H4 (cell line): ENCODE results near the gene FRAS1. TPM values are rescaled to one million over a fixed set of nuclear protein-coding genes. Genes with fewer than 3 reads are reported as not detected.
"Not testable (repeated sequence)": the region's sequence is repeated elsewhere in the genome, so short reads cannot be mapped to it uniquely, and the experiment has no call there.

Source experiments
- DNase-seq: peaks from one replicate; pipeline ENCODE4 v3.0.0-alpha.2; 2015; ENCODE audit warnings: low spot score
- total RNA-seq: library from RNA; depleted of rRNA; stranded (reverse); fragments of >200 nt; shearing (Covaris generic); gene quantifications from 2 replicates; pipeline ENCODE4 v1.2.3, GENCODE V29; 2014

Gene FRAS1
- total RNA-seq, 1 experiment from 2014 or later: 0.43 TPM

DNA sequence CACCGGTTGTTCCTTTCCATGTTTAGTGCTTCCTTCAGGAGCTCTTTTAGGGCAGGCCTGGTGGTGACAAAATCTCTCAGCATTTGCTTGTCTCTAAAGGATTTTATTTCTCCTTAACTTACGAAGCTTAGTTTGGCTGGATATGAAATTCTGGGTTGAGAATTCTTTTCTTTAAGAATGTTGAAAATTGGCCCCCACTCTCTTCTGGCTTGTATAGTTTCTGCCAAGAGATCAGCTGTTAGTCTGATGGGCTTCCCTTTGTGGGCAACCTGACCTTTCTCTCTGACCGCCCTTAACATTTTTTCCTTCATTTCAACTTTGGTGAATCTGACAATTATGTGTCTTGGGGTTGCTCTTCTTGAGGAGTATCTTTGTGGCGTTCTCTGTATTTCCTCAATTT, 218.3 kb downstream of the FRAS1 start:
- not testable (repeated sequence) for DNase-seq

DNA sequence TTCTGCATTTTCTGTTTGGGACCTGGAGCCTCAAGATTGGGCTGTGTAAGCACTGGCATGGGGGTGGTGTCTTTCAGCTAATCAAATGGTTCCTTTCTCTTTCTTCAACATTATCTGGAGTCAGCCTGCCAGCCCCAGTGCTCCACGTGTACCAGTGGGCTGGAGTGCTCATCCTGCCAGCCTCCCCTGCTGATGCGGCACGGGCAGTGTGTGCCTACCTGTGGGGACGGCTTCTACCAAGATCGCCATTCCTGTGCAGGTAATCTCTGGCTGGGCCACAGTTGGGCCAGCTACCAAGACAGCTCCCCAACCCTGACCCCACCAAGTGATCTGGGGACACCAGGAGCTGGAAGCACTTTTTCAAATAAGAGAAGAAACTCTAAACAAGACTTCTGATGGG, 229.2 kb downstream of the FRAS1 start:
- no peak for DNase-seq

- no peak for DNase-seq
Observed at GRCh38 chr4:78288327-78288726, 231.2 kb downstream of the FRAS1 start.

DNA sequence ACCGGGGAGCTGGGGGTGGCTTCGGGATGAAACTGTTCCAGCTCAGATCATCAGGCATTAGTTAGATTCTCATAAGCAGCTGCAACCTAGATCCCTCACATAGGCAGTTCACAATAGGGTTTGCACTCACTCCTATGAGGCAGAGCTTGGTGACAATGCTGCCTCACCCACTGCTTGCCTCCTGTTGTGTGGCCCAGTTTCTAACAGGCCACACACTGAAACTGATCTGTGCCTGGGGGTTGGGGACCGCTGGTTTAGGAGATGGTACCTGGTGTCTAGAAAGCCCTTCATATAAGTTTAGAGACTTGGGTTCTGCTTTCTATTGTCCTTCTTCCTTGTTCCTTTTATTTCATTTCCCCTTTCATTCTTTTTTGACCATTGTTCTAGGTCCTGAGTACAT, 234.2 kb downstream of the FRAS1 start:
- DNase-seq: no peak

DNA sequence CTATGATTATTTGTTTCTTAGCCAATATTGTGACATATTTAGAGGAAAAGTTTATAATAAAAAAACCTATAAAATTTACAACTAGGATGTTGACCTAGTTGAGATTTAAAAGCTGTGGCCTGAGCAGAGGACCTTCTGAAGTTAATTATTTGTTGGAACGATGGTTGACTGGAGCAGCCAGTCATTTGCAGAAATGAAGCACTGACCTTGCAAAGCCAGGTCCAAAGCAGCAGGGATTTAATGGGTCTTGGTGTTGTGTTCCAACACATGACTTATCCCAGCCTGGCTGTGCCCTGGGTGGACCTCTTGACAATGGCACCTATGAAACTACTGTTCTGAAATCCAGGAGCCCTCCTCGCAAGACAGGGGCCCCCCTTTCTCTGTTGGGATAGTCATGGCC, 235.2 kb downstream of the FRAS1 start:
- DNase-seq: no peak

GRCh38 chr4:78292856-78293255, 235.7 kb downstream of the FRAS1 start:
- DNase-seq: no peak

- DNase-seq: peak; percentile 31
Observed at GRCh38 chr4:78293348-78293747, 236.2 kb downstream of the FRAS1 start.

DNA sequence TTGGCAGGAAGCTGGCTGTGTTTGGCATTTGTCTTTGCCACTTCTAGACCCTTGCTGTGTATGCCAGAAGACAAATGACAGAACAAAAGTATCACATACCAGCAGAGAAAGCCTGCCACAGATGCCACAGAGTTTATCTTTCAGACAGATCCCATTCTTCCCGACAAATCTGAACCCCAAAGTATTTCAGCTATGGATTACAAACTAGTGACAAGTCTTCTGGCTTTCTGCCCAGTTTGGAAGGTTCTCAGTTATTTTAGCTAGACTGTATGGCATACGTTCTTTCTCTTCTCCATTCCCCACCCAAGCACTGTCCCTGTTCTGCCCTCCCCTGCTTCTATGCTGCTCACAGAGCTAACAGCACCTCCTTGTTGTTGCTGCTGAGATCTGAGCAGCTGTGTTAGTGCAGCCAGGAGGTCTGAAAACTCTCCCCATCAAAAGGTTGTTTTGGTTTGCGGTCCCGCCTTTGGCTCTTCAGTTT, 236.7 kb downstream of the FRAS1 start:
- peak; percentile 76 for DNase-seq

- DNase-seq: no peak
Observed at GRCh38 chr4:78296261-78296660, 239.1 kb downstream of the FRAS1 start.

GRCh38 chr4:78297116-78297800, 240.1 kb downstream of the FRAS1 start:
- DNase-seq: no peak

- no peak for DNase-seq
Observed at GRCh38 chr4:78298618-78299017, 241.5 kb downstream of the FRAS1 start.

GRCh38 chr4:78299565-78299972, 242.4 kb downstream of the FRAS1 start:
- DNase-seq: no peak

DNA sequence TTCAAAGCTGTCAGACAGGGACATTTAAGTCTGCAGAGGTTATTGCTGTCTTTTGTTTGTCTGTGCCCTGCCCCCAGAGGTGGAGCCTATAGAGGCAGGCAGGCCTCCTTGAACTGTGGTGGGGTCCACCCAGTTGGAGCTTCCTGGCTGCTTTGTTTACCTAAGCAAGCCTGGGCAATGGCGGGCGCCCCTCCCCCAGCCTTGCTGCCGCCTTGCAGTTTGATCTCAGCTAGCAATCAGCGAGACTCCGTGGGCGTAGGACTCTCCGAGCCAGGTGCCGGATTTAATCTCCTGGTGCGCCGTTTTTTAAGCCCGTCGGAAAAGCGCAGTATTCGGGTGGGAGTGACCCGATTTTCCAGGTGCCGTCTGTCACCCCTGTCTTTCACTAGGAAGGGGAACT, 250.1 kb downstream of the FRAS1 start:
- DNase-seq: not testable (repeated sequence)

DNA sequence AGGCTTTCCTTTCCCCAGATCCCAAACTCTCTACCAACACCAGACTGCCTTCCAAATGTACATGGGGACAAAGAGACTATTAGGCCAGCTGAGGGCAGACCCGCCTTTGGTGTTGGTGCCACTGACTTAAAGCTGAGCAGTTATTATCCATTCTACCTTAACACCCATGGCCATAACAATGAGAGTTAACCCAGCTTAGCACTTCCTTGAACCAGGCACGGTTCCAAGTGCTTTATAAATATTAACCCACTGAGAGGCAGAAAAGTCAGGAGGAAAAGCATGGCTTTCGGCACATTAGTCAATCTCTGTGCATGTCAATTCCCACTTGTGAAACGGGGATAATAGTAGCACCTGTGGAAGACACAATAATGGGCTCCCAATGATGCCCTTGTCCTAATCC, 251.4 kb downstream of the FRAS1 start:
- no peak for DNase-seq

DNA sequence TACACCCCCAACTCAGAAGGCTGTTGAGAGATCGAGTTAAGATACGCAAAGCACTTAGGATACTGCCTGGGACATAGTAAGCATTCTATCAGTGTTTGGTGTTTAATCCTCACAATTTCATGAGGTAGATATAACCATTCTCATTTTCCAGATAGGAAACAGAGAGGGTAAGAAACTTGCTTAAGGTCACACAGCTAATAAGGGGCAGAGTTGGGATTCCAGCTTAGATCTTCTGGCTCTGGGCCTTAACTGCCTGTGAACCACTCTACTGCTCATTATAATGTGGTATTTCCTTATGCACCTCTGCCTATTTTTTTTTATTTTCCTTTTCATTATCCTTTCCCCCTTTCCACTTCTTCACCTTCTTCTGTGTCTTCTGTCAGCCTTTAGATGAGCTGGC, 252.2 kb downstream of the FRAS1 start:
- no peak for DNase-seq

- DNase-seq: no peak
Observed at GRCh38 chr4:78310007-78310739, 253.1 kb downstream of the FRAS1 start.

GRCh38 chr4:78310740-78311115, 253.6 kb downstream of the FRAS1 start:
- DNase-seq: no peak

- no peak for DNase-seq
Observed at GRCh38 chr4:78311306-78311705, 254.2 kb downstream of the FRAS1 start.

DNA sequence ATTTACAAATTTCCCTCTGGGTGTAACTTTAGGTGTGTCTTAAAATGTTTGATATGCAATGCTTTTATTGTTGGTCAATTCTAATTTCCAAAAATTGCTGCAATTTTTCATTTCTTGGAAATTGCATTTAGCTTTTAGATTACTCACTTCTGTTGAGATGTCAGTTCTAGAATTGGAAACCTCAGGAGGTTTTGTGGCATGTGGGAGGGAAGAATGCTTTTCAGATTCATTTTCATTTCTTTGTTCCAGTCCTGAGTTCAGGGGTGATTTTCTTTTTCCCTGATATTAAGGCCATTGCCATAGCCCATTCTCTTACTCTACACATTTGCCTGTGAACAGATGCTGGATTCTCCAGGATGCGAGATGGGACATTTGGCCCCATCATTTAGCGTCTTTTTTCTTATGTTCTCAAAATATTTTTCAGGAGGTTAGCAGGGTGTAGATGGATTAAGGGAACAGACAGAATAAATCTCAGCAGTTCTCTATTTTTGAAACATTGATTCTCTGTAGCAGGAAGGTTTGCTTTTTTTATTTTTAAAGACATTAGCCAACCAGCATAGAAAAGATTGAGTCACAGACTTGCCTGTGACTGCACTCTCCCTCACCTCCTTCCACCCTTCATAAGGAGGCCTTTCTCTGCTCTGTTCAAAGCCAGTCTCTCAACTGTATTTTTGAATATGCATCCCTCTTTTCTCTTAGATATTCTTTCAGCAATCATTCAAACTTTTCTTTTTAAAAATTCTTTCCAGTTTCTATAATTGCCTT, 256.0 kb downstream of the FRAS1 start:
- DNase-seq: no peak

- DNase-seq: no peak
Observed at GRCh38 chr4:78313754-78314120, 256.6 kb downstream of the FRAS1 start.

- DNase-seq: no peak
Observed at GRCh38 chr4:78318126-78318525, 261.0 kb downstream of the FRAS1 start.

GRCh38 chr4:78320349-78320935, 263.3 kb downstream of the FRAS1 start:
- no peak for DNase-seq
